Smooth muscle cell (in vitro differentiated cells): ENCODE measurements around the gene SLC27A4. TPM values are rescaled to one million over a fixed set of nuclear protein-coding genes. Genes with fewer than 3 reads are reported as not detected.

Source experiments
- DNase-seq: peaks from one replicate; lab custom pipeline; 2025; ENCODE audit not compliant: unreplicated experiment; lab: John Stamatoyannopoulos, UW
- H2AFZ ChIP-seq: fragments of 200-600 bp; sonication (generic); 2 replicates; pipeline ENCODE4 v1.6.0; 2016; ENCODE audit warnings: antibody characterized with exemption, low read depth, mild to moderate bottlenecking
- H3F3A ChIP-seq: fragments of 200-600 bp; sonication (generic); 2 replicates; pipeline ENCODE4 v1.6.0; 2017; ENCODE audit warnings: antibody characterized with exemption, low read depth
- H3K27ac ChIP-seq: fragments of 200-600 bp; sonication (generic); 2 replicates; pipeline ENCODE4 v1.5.1; 2016; ENCODE audit warnings: low read depth, mild to moderate bottlenecking
- H3K27me3 ChIP-seq: fragments of 200-600 bp; sonication (generic); 2 replicates; pipeline ENCODE4 v1.6.1; 2016; ENCODE audit warnings: low read depth, mild to moderate bottlenecking
- H3K36me3 ChIP-seq: fragments of 200-600 bp; sonication (generic); 2 replicates; pipeline ENCODE4 v1.5.1; 2016; ENCODE audit warnings: low read depth
- H3K4me1 ChIP-seq: fragments of 200-600 bp; sonication (generic); 2 replicates; pipeline ENCODE4 v1.5.1; 2016; ENCODE audit warnings: low read depth
- H3K4me2 ChIP-seq: fragments of 200-600 bp; sonication (generic); 2 replicates; pipeline ENCODE4 v1.6.0; 2016; ENCODE audit warnings: mild to moderate bottlenecking
- H3K4me3 ChIP-seq: fragments of 200-600 bp; sonication (generic); 2 replicates; pipeline ENCODE4 v1.5.1; 2016; ENCODE audit warnings: mild to moderate bottlenecking
- H3K79me2 ChIP-seq: fragments of 200-600 bp; sonication (generic); 2 replicates; pipeline ENCODE4 v1.6.0; 2016; ENCODE audit warnings: low read depth, mild to moderate bottlenecking
- H3K9ac ChIP-seq: fragments of 200-600 bp; sonication (generic); 2 replicates; pipeline ENCODE4 v1.6.0; 2016; ENCODE audit warnings: low read depth
- H3K9me3 ChIP-seq: fragments of 200-600 bp; sonication (generic); replicated peaks from 2 replicates; pipeline ENCODE4 v1.5.1; 2016; ENCODE audit warnings: low read depth
- H4K20me1 ChIP-seq: fragments of 200-600 bp; sonication (generic); 2 replicates; pipeline ENCODE4 v1.6.0; 2016; ENCODE audit warnings: low read depth
- WGBS: methylation state at CpG from one replicate; pipeline ENCODE4 v1.1.7; 2016; ENCODE audit warnings: low lambda C conversion rate; 5-methylcytosine and 5-hydroxymethylcytosine counted together
- polyA plus RNA-seq: library from polyadenylated mRNA; unstranded; fragments of >200 nt; fragmentation: Nextera tagmentation; extraction: Ambion mirVana; gene quantifications from 2 replicates; pipeline ENCODE4 v1.2.1, GENCODE V29; 2016
- total RNA-seq: library from RNA; depleted of rRNA; stranded (reverse); fragments of >200 nt; gene quantifications from 2 replicates; pipeline ENCODE4 v1.2.3, GENCODE V29; 2014
- TF ChIP-seq, protein P1 (sequence below): fragments of 200-600 bp; sonication (generic); IDR thresholded peaks from 2 replicates; pipeline ENCODE4 v1.5.1; 2017; ENCODE audit warnings: borderline replicate concordance, mild to moderate bottlenecking, antibody characterized with exemption; ENCODE audit not compliant: insufficient read depth, poor library complexity, severe bottlenecking

SLC27A4 gene
- total and polyA plus RNA-seq, 2 experiments from 2014 or later: 10.3 to 10.4 TPM

DNA sequence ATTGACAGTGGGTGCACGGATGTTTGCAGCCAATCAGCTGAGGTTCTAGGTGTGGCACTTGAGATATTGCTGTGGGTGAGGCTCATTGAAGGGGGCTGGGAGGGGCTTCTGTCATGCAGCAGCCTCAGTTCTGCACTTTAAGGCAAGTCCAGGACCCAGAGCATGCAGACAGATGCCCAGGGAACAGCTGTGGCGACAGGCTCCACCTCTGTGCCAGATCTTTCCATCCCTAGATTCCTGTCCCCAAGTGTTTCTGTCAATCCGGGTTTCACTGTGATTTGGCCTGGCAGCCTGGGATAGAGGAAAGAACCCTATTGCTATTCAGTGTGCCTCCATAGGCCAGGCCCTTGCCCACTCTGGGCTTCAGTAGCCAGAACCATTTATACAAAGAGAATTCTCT lies 59.5 kb downstream of the SLC27A4 start:
- H3K9ac ChIP-seq: no peak overlapping the region
- DNase-seq: no peak
- WGBS: 87% methylated on average over 3 of the region's 3 CpGs
- no peaks in the 10 kb centered on the region for H3F3A ChIP-seq
- no peaks in the 10 kb centered on the region for H3K79me2 ChIP-seq
- no peak overlapping the region for H3K4me3 ChIP-seq
- TF ChIP-seq, protein P1, sequence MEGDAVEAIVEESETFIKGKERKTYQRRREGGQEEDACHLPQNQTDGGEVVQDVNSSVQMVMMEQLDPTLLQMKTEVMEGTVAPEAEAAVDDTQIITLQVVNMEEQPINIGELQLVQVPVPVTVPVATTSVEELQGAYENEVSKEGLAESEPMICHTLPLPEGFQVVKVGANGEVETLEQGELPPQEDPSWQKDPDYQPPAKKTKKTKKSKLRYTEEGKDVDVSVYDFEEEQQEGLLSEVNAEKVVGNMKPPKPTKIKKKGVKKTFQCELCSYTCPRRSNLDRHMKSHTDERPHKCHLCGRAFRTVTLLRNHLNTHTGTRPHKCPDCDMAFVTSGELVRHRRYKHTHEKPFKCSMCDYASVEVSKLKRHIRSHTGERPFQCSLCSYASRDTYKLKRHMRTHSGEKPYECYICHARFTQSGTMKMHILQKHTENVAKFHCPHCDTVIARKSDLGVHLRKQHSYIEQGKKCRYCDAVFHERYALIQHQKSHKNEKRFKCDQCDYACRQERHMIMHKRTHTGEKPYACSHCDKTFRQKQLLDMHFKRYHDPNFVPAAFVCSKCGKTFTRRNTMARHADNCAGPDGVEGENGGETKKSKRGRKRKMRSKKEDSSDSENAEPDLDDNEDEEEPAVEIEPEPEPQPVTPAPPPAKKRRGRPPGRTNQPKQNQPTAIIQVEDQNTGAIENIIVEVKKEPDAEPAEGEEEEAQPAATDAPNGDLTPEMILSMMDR: no peak
- no peaks in the 10 kb centered on the region for H3K4me1 ChIP-seq
- H2AFZ ChIP-seq: no peak overlapping the region
- H3K27me3 ChIP-seq: peaks cover 50% of the 10 kb centered on the region
- H3K9me3 ChIP-seq: no peaks in the 10 kb centered on the region
- H3K4me2 ChIP-seq: no peak overlapping the region
- no peaks in the 10 kb centered on the region for H4K20me1 ChIP-seq
- no peaks in the 10 kb centered on the region for H3K36me3 ChIP-seq
- no peak overlapping the region for H3K27ac ChIP-seq

DNA sequence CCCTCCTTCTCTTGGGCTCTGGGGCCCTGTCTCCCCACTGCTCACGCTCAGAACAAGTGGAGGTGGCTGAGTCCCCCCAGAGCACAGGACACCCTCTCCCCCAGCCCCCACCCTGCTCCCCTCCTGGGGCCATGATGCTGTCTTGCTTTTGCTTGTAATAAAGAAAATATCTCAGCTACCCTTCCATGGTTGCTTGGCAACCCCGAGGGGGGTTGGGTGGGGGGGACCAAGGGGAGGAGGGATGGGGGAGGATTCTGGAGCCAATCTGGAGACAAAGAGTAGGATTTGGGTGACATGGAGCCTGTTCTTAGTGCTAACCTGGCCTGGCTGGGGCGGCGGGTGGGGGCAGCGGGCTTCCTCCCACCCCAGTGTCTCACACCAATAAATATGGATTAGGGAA lies 64.2 kb downstream of the SLC27A4 start:
- no peak for DNase-seq
- no peaks in the 10 kb centered on the region for H3K36me3 ChIP-seq
- H4K20me1 ChIP-seq: no peaks in the 10 kb centered on the region
- no peak overlapping the region for H3K27ac ChIP-seq
- H3K4me2 ChIP-seq: no peak overlapping the region
- H3K79me2 ChIP-seq: no peaks in the 10 kb centered on the region
- H2AFZ ChIP-seq: no peak overlapping the region
- peaks cover 26% of the 10 kb centered on the region for H3K27me3 ChIP-seq
- no peaks in the 10 kb centered on the region for H3K9me3 ChIP-seq
- peaks cover 7% of the 10 kb centered on the region for H3K4me1 ChIP-seq
- H3F3A ChIP-seq: no peaks in the 10 kb centered on the region
- WGBS: 89% methylated on average over 4 of the region's 5 CpGs
- H3K9ac ChIP-seq: no peak overlapping the region
- H3K4me3 ChIP-seq: no peak overlapping the region
- TF ChIP-seq, protein P1: no peak

DNA sequence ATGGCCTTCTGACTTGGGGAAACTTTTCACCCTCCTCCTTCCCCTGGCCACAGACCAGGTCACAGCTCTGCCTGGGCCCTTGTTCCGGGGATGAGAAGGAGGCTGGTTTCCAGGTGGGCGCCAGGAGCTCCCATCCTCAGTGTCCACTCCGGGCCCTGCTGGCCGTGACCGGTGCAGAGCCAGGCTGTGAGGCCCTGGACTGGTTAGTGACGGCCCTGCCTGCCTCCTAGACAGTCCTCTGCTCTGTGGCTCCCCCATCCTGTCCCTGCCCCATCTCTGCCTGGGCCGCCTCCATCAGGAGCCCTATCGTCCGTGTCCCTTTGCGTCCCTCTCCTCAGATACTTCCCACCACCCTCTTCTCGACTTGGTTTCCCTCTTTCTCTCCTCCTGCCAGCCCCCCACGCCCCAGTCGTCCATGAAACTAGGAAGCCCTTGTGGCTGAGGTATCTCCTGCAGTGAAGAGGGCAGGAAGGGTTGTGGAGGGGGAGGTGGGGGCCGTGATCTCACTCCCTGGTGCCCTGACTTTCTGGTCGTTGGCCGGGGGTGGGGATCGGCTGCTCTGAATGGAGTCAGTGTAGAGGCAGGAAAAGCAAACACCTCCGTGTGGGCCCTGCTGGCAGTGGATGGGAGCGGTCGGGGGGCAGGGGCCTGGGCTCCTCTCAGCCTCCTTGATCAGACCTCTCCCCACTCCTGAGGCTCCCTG lies 64.9 kb downstream of the SLC27A4 start:
- H3K9me3 ChIP-seq: no peaks in the 10 kb centered on the region
- H4K20me1 ChIP-seq: no peaks in the 10 kb centered on the region
- no peaks in the 10 kb centered on the region for H3F3A ChIP-seq
- H3K36me3 ChIP-seq: no peaks in the 10 kb centered on the region
- no peak for DNase-seq
- H3K79me2 ChIP-seq: no peaks in the 10 kb centered on the region
- peaks cover 7% of the 10 kb centered on the region for H3K4me1 ChIP-seq
- no peak overlapping the region for H3K27ac ChIP-seq
- WGBS: 75% methylated on average over 20 of the region's 20 CpGs
- H3K27me3 ChIP-seq: peaks cover 23% of the 10 kb centered on the region
- H3K4me2 ChIP-seq: no peak overlapping the region
- TF ChIP-seq, protein P1: no peak
- no peak overlapping the region for H3K4me3 ChIP-seq
- H2AFZ ChIP-seq: no peak overlapping the region
- no peak overlapping the region for H3K9ac ChIP-seq

DNA sequence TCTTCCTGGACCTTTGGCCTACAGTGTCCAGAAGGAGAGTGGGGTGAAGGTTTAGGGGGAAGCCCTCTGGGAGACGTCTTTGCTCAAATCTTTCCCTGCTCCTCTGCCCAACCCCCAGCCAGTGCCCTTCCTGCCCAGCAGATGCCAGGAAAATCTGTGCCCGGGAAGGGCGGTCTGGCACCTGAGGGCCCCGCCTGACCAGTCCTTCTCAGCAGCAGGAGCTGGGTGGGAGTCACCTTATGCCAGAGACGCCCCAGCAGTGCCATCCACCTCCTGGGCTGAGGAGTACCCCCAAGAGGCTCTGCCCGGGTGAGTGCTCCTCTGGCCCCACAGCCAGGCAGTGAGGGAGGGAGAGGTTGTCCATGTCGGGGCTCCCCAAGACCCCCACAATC lies 65.4 kb downstream of the SLC27A4 start:
- Histone ChIP-seq H3K27ac (no peak overlapping the region), H3K4me1 (peaks cover 7% of the 10 kb centered on the region), H3K9me3 (no peaks in the 10 kb centered on the region), H4K20me1 (no peaks in the 10 kb centered on the region), H3K9ac (no peak overlapping the region), H3K36me3 (no peaks in the 10 kb centered on the region), H3K4me2 (no peak overlapping the region), H3K79me2 (no peaks in the 10 kb centered on the region), H3F3A (no peaks in the 10 kb centered on the region), H3K4me3 (no peak overlapping the region), H3K27me3 (peaks cover 23% of the 10 kb centered on the region), H2AFZ (no peak overlapping the region)
- TF ChIP-seq, protein P1: no peak
- no peak for DNase-seq
- WGBS: 92% methylated on average over 7 of the region's 7 CpGs
